ENCODE results near the gene AGBL4.

The AGBL4 gene

GRCh38 chr1:48743480-48743879, 1280.3 kb downstream of the AGBL4 start:
- TF ChIP-seq CTCF (IDR thresholded peaks at IDR 0.05; ENCODE audit: borderline replicate concordance, insufficient read depth, low read depth, low read length) = no peak
- no peak overlapping the region for H3K4me3 ChIP-seq (ENCODE audit: low read depth, low read length)

GRCh38 chr1:48741380-48741779, 1282.4 kb downstream of the AGBL4 start:
- TF ChIP-seq CTCF (IDR thresholded peaks at IDR 0.05; ENCODE audit: borderline replicate concordance, insufficient read depth, low read depth, low read length) = no peak
- no peak overlapping the region for H3K4me3 ChIP-seq (ENCODE audit: low read depth, low read length)

GRCh38 chr1:48740621-48741020, 1283.1 kb downstream of the AGBL4 start:
- no peak for TF ChIP-seq CTCF (IDR thresholded peaks at IDR 0.05; ENCODE audit: borderline replicate concordance, insufficient read depth, low read depth, low read length)
- no peak overlapping the region for H3K4me3 ChIP-seq (ENCODE audit: low read depth, low read length)

- TF ChIP-seq CTCF (IDR thresholded peaks at IDR 0.05; ENCODE audit: borderline replicate concordance, insufficient read depth, low read depth, low read length) = no peak
- H3K4me3 ChIP-seq (ENCODE audit: low read depth, low read length) = no peak overlapping the region
These were observed 1284.7 kb downstream of the AGBL4 start for GRCh38 chr1:48739091-48739490.

- H3K4me3 ChIP-seq (ENCODE audit: low read depth, low read length) = no peak overlapping the region
- no peak for TF ChIP-seq CTCF (IDR thresholded peaks at IDR 0.05; ENCODE audit: borderline replicate concordance, insufficient read depth, low read depth, low read length)
These were observed 1285.4 kb downstream of the AGBL4 start for GRCh38 chr1:48738356-48738755.

GRCh38 chr1:48735796-48736195, 1288.0 kb downstream of the AGBL4 start:
- H3K4me3 ChIP-seq (ENCODE audit: low read depth, low read length) = no peak overlapping the region
- TF ChIP-seq CTCF (IDR thresholded peaks at IDR 0.05; ENCODE audit: borderline replicate concordance, insufficient read depth, low read depth, low read length) = no peak

- no peak overlapping the region for H3K4me3 ChIP-seq (ENCODE audit: low read depth, low read length)
- TF ChIP-seq CTCF (IDR thresholded peaks at IDR 0.05; ENCODE audit: borderline replicate concordance, insufficient read depth, low read depth, low read length) = no peak
These were observed 1293.4 kb downstream of the AGBL4 start for GRCh38 chr1:48730164-48730910.
